GM19023 (cell line): ENCODE measurements around the gene ATP1A2.
"Not testable (repeated sequence)": the region's sequence is repeated elsewhere in the genome, so short reads cannot be mapped to it uniquely, and the experiment has no call there.

Experiments used
- ATAC-seq: cut with Tn5 transposase; IDR thresholded peaks from one replicate; pipeline ENCODE4 v1.9.1; 2021; ENCODE audit warnings: mild to moderate bottlenecking, moderate library complexity; ENCODE audit not compliant: unreplicated experiment

The ATP1A2 gene

GRCh38 chr1:160122978-160123495 is 7.5 kb downstream of the ATP1A2 start:
- ATAC-seq: no peak

GRCh38 chr1:160123726-160124125 is 8.2 kb downstream of the ATP1A2 start:
- ATAC-seq: no peak

- no peak for ATAC-seq
Measured at GRCh38 chr1:160124705-160125478, 9.3 kb downstream of the ATP1A2 start.

GRCh38 chr1:160125746-160126145 is 10.2 kb downstream of the ATP1A2 start:
- no peak for ATAC-seq

DNA sequence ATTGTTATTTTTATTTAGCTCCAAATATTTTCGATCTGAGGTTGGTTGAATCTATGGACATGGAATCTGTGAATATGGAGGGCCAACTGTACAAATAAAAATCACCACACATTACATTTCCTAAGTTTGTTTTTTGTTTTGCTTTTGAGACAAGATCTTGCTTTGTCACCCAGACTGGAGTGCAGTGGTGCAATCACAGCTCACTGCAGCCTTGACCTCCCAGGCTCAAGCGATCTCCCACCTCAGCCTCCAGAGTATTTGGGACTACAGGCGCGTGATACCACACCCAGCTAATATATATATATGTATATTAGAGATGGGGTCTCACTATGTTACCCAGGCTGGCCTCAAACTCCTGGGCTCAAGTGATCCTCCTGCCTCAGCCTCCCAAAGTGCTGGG is 10.8 kb downstream of the ATP1A2 start:
- ATAC-seq: not testable (repeated sequence)

DNA sequence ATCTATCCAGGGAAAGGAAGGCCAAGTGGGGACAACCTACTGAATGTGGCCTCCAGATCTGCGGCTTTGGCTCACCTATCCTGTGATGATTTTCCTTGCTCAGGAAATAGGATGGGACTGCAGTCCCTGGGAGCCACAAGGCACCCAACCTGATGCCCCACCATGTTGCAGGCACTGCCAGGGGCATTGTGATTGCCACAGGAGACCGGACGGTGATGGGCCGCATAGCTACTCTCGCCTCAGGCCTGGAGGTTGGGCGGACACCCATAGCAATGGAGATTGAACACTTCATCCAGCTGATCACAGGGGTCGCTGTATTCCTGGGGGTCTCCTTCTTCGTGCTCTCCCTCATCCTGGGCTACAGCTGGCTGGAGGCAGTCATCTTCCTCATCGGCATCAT is 11.8 kb downstream of the ATP1A2 start:
- ATAC-seq: no peak

DNA sequence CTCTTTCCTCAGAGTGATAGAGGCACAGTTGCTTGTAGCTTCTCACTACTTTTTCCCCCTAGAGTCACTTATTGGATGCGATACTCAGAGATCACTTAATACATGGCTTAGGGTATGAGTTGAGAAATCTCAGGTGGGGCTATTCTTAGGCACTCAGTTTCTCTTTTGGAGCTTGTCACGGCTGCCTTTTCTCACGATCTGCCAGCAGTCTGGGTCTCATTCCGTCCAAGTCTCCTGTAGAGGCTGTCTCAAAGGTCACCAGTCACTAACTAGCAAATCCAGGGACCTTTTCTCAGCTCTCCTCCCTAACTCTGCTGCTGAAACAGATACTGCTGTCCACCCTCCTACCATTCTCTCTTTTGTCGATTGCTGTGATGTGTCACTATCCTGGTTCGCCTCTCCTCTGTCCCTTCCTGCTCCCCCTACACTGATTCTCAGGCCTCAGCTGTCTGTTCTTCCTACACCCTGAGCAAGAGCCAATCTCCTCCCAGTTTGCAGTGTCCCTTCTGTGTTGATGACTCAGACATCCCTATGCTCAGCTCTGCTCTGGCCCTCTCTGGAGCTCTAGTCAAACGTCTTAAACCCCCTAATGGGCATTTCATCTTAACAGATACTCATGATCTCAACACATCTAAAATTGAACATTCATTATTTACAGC is 12.4 kb downstream of the ATP1A2 start:
- no peak for ATAC-seq

- no peak for ATAC-seq
Measured at GRCh38 chr1:160128636-160129035, 13.1 kb downstream of the ATP1A2 start.

- ATAC-seq: no peak
Measured at GRCh38 chr1:160129046-160129445, 13.5 kb downstream of the ATP1A2 start.

DNA sequence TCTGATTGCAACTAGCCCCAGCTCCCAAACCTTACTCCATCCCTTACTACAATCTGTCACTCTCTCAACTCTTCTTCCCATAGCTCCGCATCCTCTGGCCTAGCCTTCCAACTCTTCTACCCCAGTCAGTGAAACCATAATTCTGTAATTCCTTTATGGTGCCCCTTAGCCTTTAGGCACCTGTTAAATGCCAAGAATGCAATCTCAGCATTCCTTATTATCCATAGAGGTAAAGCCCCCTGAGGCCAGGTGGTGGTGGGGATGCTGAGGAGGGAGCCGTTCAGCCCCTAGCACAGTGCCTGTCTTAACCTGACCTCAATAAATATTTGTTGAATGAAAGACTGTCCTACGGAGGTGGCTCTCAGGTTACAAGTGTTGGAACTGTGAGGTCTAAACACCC is 14.0 kb downstream of the ATP1A2 start:
- no peak for ATAC-seq

DNA sequence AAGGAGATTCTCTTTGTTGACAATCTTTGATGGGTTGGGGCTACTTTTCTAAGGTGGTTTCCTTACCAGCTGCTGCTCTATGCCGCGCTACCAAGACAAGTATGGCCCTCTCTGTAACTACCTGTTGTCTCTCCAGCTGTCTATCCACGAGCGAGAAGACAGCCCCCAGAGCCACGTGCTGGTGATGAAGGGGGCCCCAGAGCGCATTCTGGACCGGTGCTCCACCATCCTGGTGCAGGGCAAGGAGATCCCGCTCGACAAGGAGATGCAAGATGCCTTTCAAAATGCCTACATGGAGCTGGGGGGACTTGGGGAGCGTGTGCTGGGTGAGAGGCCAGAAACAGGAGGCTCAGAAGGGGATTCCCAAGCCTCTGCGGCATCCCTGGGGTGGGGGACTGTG is 14.4 kb downstream of the ATP1A2 start:
- ATAC-seq: no peak

- ATAC-seq: no peak
Measured at GRCh38 chr1:160130486-160130885, 14.9 kb downstream of the ATP1A2 start.

DNA sequence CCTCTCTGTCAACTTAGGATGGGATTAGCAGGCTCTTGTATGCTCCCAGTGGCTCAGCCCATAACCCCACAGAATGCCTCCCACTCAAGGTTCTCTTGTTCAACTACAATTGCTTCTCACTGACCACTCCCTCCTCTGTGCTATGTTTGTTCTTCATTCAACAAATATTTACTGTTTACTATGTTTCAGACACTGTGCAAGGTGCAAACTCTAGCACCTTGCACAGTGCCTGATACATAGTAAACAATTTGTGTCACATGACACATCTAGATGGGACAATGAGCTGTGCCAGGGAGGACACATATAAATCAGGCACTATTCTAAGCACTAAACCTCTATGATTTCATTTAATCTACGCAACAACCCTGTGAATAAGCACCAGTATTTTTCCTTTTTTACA is 15.4 kb downstream of the ATP1A2 start:
- ATAC-seq: no peak

DNA sequence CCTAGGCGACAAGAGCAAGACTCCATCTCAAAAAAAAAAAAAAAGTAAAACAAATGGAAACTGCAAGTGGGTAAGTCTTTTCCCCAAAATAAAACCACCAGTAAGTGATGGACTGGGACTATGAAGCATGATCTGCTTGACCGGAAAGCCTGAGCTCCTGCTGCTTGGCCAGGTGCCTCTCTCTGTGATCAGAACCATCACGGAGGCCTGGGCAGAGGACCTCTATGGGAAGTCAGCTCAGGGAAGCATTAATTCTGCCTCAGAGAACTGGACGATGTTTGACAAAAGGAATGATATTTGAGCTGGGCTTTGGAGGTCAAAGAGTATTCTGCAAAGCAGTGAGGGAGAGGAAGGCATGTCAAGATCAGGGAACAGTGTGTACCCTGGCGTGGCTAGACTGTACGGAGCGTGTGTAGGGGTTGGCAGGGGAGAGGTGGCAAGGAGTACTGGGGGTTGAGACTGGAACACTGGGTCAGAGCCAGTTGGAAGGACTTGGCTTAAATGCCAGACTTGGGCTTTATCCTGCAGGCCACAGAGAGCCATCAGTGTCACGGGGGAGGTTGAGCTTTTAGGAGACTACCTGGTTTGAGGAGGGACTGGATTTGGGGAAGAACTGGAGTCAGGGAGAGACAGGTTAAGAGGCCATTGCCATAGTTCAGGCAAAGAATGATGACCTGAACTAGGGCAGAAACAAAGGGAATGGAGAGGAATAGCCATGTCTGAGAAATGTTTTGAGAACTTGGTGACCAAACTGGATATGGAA is 16.4 kb downstream of the ATP1A2 start:
- no peak for ATAC-seq

DNA sequence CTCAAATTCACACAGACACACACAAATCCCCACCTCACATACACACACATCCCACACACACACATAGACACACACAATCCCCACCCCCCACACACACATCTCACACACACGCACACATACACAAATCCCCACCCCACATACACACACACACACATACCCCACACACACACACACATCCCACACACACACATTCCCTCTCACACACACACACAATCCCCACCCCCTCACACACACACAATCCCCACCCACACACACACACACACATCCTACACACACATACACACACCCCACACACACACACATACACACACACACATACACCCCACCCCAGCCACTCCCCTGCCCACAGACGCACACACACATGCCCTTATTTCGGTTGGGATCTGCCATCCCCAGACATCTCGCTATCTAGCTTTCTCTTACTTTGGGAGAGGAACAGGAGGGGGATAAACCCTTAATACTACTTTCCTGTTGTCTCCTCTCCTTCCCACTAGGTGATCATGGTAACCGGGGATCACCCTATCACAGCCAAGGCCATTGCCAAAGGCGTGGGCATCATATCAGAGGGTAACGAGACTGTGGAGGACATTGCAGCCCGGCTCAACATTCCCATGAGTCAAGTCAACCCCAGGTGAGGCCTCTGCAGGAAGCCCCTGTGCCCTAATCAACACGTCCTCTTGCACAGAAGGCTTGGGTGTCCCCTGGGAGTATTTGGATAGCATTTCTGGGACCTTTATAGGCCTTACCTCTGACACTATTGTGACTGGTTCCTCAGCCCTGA is 18.6 kb downstream of the ATP1A2 start:
- ATAC-seq: no peak

DNA sequence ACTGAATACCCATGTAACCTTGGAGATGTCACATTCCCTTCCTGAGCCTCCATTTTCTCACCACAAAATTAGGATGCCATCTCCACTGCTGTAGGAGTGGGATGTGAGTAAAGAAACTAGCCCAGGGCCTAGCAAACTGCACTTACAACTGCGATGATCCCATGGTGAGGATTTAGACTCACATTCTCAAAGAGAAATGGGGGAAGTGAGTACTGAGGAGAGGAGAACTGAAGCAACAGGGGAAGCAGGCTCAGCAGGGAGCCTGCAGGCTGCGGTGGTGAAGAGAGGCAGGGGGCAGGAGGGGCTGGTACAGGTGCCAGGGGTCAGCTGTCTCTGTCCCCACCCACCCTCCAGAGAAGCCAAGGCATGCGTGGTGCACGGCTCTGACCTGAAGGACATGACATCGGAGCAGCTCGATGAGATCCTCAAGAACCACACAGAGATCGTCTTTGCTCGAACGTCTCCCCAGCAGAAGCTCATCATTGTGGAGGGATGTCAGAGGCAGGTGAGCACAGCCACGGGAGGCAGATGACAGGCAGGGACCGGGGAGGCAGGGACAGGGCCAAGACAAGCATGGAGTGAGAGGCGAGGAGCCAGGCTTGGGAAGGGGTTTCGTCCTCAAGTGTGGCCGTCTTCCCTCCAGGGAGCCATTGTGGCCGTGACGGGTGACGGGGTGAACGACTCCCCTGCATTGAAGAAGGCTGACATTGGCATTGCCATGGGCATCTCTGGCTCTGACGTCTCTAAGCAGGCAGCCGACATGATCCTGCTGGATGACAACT is 19.4 kb downstream of the ATP1A2 start:
- no peak for ATAC-seq

DNA sequence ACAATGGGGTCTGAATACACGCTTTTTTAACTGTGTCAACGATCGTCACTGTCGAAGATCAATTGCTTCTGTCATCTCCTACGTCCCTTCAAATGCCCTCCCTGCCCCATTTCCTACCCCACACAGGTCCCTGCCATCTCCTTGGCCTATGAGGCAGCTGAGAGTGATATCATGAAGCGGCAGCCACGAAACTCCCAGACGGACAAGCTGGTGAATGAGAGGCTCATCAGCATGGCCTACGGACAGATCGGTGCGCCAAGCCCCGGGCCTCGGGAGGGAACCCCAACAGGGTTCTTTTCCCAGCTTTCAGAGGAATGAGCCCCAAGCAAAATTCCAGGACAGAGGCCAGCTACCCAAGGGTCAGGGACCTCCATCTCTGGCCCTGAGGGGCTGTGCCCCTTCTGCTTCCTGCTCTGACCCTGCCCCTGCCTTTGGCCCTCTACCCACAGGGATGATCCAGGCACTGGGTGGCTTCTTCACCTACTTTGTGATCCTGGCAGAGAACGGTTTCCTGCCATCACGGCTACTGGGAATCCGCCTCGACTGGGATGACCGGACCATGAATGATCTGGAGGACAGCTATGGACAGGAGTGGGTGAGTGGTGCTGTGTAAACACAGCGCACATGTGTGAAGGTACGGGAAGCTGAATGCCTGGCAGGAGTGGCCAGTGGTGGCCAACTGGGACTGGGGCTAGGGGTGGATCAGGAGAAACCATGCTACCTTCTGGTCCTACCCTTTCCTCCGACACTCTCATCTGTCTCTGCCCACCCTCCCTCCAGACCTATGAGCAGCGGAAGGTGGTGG is 20.8 kb downstream of the ATP1A2 start:
- ATAC-seq: no peak

GRCh38 chr1:160136926-160137200 is 21.3 kb downstream of the ATP1A2 start:
- no peak for ATAC-seq

DNA sequence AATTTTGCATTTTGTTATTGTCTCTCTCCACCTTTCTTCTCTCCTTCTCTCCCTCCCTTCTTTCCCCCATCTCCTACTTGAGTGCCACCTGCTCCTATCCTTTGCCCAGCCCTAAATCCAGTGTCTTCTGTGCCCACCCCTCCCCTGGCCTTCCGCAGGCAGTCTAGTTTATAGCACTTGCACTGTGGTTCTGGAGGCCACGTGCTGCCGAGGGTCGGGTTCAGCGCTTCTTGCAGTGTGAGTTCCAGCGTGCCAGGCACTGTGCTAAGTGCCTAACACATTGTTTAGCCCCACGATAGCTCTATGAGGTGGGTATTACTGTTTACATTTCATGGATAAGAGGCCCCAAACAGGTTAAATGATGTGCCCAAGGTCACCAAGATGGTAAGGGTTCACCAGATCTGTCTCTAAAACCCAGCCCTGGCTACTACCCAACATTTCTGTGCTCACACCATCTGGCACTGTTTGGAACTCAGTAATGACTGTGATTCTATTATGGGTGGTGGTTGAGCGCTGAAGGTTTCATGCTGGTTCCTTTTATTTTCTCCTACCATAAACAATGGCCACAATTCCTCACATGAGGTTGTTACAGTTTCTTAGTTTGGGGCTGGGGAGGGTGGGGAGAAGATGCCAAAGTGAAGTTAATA is 21.8 kb downstream of the ATP1A2 start:
- no peak for ATAC-seq
